ENCODE results near the gene PPM1M. TPM values are rescaled to one million over a fixed set of nuclear protein-coding genes. Genes with fewer than 3 reads are reported as not detected.

Gene PPM1M
- total RNA-seq, 2 donors from 2014 or later = 6.9 to 15.3 TPM

GRCh38 chr3:52257911-52258310 lies 12.4 kb downstream of the PPM1M start:
- intact Hi-C loops (cut with DNase I) = no loop called here
- Histone ChIP-seq H3K9me3 (no peaks in the 10 kb centered on the region), H3K36me3 (replicated peaks in 1 of 2; ENCODE audit: insufficient read depth in 1 of 2, low read depth in 2 of 2) (peaks cover 13 to 51% of the 10 kb centered on the region in 2 donors), H3K27me3 (no peaks in the 10 kb centered on the region), H3K4me1 (no peaks in the 10 kb centered on the region), H3K27ac (no peak overlapping the region), H3K4me3 (no peak overlapping the region)
- WGBS, 2 donors = 56 to 74% methylated on average over 4 of the region's 4 CpGs
- ATAC-seq (no peak), DNase-seq (no peak)
- TF ChIP-seq CTCF (IDR thresholded peaks at IDR 0.05) = no peak
- TF ChIP-seq POLR2A (IDR thresholded peaks at IDR 0.05) = no peak

- H3K27me3 ChIP-seq = no peaks in the 10 kb centered on the region
- no peak overlapping the region for H3K4me3 ChIP-seq
- no peak for TF ChIP-seq POLR2A (IDR thresholded peaks at IDR 0.05)
- TF ChIP-seq CTCF (IDR thresholded peaks at IDR 0.05) = no peak
- intact Hi-C loops (cut with DNase I) = no loop called here
- ATAC-seq (no peak), DNase-seq (no peak)
- no peaks in the 10 kb centered on the region for H3K4me1 ChIP-seq
- H3K27ac ChIP-seq = no peak overlapping the region
- H3K36me3 ChIP-seq (replicated peaks in 1 of 2; ENCODE audit: insufficient read depth in 1 of 2, low read depth in 2 of 2) = peaks cover 13 to 46% of the 10 kb centered on the region in 2 donors
- 38 to 52% methylated on average over 1 of the region's 1 CpG for WGBS, 2 donors
- H3K9me3 ChIP-seq = no peaks in the 10 kb centered on the region
Observed at GRCh38 chr3:52259035-52259434, 13.5 kb downstream of the PPM1M start.

GRCh38 chr3:52259448-52259847 lies 13.9 kb downstream of the PPM1M start:
- Histone ChIP-seq H3K4me1 (no peaks in the 10 kb centered on the region), H3K4me3 (no peak overlapping the region), H3K27ac (no peak overlapping the region), H3K9me3 (no peaks in the 10 kb centered on the region), H3K36me3 (replicated peaks in 1 of 2; ENCODE audit: insufficient read depth in 1 of 2, low read depth in 2 of 2) (peaks cover 13 to 46% of the 10 kb centered on the region in 2 donors), H3K27me3 (no peaks in the 10 kb centered on the region)
- DNase-seq (no peak), ATAC-seq (no peak)
- TF ChIP-seq POLR2A (IDR thresholded peaks at IDR 0.05) (no peak), CTCF (IDR thresholded peaks at IDR 0.05) (no peak)
- WGBS, 2 donors = 83 to 86% methylated on average over 4 of the region's 4 CpGs
- intact Hi-C loops (cut with DNase I) = no loop called here

GRCh38 chr3:52262447-52262846 lies 16.9 kb downstream of the PPM1M start:
- H3K4me1 ChIP-seq = peaks cover 3% of the 10 kb centered on the region
- peaks cover 5 to 41% of the 10 kb centered on the region in 2 donors for H3K36me3 ChIP-seq (replicated peaks in 1 of 2; ENCODE audit: insufficient read depth in 1 of 2, low read depth in 2 of 2)
- intact Hi-C loops (cut with DNase I) = no loop called here
- no peak for ATAC-seq
- no peak overlapping the region for H3K4me3 ChIP-seq
- no peak overlapping the region for H3K27ac ChIP-seq
- no peaks in the 10 kb centered on the region for H3K9me3 ChIP-seq
- DNase-seq = no peak
- TF ChIP-seq CTCF (IDR thresholded peaks at IDR 0.05) (no peak), POLR2A (IDR thresholded peaks at IDR 0.05) (no peak)
- H3K27me3 ChIP-seq = no peaks in the 10 kb centered on the region

GRCh38 chr3:52265387-52265786 lies 19.8 kb downstream of the PPM1M start:
- DNase-seq (peak in 1 of 4 donors; percentile 17), ATAC-seq (no peak)
- Histone ChIP-seq H3K4me1 (peaks cover 10% of the 10 kb centered on the region), H3K9me3 (no peaks in the 10 kb centered on the region), H3K4me3 (no peak overlapping the region), H3K27ac (no peak overlapping the region), H3K27me3 (no peaks in the 10 kb centered on the region), H3K36me3 (replicated peaks in 1 of 2; ENCODE audit: insufficient read depth in 1 of 2, low read depth in 2 of 2) (peaks cover 9 to 22% of the 10 kb centered on the region in 2 donors)
- intact Hi-C loops (cut with DNase I) = no loop called here
- WGBS, 2 donors = 75 to 92% methylated on average over 5 to 6 of the region's 6 CpGs
- TF ChIP-seq POLR2A (IDR thresholded peaks at IDR 0.05) (no peak), CTCF (IDR thresholded peaks at IDR 0.05) (no peak)

All from body of pancreas (tissue), 4 donors.